ENCODE measurements around the gene SPG21.

SPG21 gene

DNA sequence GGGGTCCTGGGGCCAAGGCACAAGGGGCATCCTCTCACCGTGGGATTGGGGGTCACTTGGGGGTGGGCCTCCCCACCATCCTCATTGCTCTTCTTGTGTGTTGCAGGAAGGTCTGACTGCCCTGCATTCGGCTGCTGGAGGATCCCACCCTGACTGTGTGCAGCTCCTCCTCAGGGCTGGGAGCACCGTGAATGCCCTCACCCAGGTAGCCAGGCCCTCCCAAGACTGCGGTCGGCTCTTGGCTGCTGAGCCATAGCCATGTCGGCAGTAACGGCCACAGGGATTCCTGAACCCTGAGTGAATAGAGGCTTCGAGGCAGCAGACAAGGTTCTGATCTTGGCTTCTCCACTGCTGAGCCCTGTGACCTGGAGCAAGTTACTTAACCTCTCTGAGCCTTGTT lies 58.3 kb downstream of the SPG21 start:
- DNase-seq = no peak

DNA sequence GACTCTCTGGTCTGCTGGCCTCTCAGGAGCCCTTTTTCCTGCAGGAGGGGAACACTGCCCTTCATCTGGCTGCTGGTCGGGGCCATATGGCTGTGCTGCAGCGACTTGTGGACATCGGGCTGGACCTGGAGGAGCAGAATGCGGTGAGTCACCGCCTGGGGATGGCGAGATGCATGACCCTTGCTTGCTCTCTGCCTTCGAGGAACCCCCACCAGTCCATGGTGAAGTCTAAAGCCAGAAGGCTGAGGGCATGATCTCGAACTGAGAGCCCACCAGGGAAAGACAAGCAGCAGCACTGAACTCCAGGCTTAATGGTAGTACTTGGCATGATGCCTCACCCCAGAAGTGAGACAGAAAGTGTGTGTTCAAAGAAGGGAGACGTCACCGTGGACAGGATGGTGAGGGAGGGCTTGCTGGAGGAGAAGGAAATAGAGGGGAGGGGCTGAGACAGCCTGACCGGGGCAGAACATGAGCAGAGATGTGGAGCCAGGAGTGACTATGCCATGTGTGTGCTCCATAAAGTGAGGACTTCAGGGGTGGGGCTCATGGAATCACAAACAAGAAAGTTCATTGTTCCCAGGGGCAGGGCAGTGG lies 58.8 kb downstream of the SPG21 start:
- no peak for DNase-seq

GRCh38 chr15:64930019-64930652 lies 59.6 kb downstream of the SPG21 start:
- no peak for DNase-seq

DNA sequence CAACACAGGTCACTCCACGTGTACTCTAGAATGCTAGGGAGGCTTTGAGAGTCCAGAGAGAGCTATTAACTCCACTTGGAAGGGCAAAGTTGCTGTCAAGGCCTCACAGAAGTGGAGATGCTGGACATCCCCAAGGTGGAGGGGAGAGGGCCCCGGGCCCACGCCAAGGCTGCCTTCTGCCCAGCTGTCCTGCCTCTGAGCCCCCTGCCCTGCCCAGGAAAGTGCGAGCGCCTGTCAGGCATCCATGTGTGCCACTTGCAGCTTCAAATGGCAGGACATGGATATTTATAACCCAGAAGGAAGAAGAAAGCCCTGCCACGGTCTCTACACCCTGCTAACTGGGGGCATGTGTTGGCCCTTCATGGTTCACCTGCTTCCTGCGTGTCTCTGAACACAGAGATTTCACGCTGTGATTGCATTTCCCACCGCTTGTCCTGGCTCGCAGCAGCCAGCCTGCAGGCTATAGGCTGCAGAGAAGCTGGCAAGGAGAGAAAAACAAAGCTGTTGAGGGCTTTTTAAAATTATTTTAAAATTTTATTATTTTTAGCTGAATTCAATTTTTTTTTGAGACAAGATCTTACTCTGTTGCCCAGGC lies 61.0 kb downstream of the SPG21 start:
- no peak for DNase-seq

DNA sequence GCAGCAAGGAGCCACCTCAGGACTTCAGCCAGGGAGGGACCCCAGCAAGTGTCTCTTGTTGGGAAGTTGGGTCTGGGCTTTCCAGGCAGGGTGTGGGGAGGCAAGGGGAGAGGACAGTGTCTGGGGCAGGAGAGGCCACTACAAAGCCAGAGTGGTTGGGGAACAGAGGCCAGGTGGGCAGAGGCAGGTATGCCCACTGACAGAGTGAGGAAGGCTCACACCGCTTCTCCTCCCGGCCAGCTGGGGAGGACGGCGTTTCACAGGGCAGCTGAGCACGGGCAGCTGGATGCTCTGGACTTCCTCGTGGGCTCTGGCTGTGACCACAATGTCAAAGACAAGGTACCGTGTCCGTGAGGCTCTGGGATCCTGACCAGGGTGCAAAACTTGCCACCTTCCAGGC lies 63.1 kb downstream of the SPG21 start:
- DNase-seq = no peak

DNA sequence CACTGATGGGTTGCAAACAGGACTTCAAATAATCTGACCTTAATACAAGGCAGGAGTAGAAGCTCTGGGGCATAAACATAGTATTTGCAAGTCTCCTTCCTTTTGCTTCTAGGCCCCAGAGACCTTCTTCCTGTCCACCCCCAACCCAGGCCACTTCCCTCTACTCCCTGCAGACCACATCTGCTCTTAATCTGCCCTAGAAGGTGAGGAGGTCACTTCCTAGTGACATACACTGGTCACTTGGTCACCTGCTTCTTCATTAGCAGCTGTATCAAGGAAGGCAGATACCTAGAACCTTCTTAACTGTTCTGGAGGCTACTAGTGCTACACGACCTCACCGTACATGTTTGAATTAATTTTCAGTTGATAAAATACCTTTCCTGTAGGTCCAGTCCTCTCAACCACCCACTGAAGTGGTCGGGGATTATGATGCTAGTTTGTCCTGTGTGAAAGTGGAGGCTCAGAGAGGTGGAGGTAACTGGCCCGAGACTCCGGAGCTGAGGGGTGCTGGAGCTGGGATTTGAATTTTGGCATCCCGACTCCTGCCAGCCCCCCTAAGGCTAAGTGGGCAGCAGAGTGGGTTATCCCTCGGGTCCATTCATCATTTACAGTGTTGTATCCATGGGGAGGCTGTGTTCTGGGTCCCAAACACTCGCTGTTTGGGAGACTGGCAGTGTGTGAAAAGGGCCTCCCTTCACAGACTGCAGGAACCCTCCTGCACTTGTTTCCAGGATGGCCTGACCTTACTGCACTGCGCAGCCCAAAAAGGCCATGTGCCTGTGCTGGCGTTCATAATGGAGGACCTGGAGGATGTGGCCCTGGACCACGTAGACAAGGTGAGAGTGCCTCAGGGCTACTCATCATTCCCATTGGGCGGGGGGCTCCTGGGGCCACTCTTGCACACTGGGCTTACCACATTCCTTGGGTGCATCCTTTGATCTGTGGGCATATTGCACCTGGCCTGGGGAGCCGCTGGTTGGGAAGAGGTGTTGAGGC lies 64.1 kb downstream of the SPG21 start:
- DNase-seq = no peak

DNA sequence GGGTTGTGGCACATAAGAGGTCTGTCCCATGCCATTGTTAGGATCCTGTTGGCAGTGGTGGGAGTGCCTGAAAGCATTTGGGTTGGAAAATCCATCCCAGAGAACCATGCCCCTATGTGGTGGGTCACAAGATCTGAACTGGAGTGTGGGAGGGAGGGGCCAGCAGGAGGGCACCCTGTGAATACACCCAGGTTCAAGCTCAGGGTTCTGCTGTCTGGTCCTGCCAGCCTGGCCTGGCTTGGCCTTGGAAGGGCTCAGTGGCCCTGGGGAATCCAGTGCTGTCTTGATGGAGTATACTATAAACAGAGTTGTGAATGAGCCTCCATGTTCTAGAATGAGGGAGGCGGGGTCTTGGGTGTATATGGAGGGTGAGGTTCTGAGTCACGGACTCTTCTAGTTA lies 66.2 kb downstream of the SPG21 start:
- no peak for DNase-seq

GRCh38 chr15:64921711-64922110 lies 68.0 kb downstream of the SPG21 start:
- no peak for DNase-seq

GRCh38 chr15:64919721-64920120 lies 70.0 kb downstream of the SPG21 start:
- DNase-seq = no peak

GRCh38 chr15:64917211-64917610 lies 72.5 kb downstream of the SPG21 start:
- DNase-seq = no peak

- DNase-seq = no peak
These were observed 73.3 kb downstream of the SPG21 start for GRCh38 chr15:64916365-64916764.

DNA sequence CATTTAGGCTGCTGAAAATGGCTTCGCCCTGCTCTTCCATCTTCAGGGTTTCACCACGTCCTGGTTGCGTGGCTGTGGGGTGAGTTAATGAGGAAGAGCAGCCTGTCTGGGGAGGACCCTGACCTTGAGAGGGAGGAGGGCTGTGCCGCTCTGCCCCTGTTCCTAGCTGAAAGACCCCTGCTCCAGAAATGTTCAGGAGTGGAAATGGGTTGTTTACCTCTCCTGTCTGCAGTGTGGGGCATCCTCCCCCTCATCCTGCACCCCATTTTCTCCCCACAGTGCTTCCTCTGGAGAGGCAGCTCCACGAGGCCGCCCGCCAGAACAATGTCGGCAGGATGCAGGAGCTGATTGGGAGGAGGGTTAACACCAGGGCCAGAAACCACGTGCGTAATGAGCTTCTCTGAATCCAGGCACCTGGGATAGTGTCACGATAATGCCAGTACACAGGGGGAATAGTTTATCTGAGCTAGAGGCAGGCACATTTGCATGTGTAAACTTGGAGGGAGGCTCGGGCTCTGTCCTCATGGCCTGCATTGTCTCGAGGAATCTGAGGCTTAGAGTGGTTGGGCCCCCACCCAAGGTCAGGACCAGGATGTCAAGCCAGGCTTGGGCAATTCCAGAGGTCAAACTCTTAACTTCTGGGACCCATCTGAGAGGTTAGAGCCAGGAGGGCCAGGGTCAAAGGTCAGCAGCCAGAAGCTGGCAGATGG lies 74.0 kb downstream of the SPG21 start:
- DNase-seq = no peak
